ENCODE measurements around the gene FAM163B.
"Not testable (repeated sequence)": the region's sequence is repeated elsewhere in the genome, so short reads cannot be mapped to it uniquely, and the experiment has no call there.

The FAM163B gene

DNA sequence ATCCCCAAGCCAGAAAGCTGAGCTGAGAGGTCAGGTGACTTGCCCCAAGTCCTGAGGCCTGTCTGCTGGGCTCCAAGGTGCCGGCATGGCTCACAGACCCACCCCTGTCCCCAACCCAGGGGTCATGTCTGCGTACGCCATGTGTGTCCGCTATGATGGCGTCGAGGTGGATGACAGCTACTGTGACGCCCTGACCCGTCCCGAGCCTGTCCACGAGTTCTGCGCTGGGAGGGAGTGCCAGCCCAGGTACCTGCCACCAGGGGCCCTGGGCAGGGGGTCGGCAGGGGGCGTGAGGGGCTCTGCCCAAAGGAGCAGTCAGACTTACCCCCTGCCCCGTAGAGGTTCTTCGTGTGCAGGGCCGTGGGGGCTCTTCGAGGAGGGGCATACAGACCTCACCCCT is 42.4 kb downstream of the FAM163B start:
- DNase-seq (ENCODE audit: low read depth): no peak

GRCh38 chr9:133566382-133566781 is 42.8 kb downstream of the FAM163B start:
- no peak for DNase-seq (ENCODE audit: low read depth)

- DNase-seq (ENCODE audit: low read depth): no peak
These were observed 44.6 kb downstream of the FAM163B start for GRCh38 chr9:133564451-133565116.

DNA sequence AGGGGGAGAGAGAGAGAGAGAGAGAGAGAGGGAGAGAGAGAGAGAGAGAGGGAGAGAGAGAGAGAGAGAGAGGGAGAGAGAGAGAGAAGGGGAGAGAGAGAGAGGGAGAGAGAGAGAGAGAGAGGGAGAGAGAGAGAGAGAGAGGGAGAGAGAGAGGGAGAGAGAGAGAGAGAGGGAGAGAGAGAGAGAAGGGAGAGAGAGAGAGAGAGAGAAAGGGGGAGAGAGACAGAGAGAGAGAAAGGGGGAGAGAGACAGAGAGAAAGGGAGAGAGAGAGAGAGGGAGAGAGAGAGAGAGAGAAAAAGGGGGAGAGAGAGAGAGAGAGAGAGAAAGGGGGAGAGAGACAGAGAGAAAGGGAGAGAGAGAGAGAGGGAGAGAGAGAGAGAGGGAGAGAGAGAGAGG is 45.4 kb downstream of the FAM163B start:
- not testable (repeated sequence) for DNase-seq (ENCODE audit: low read depth)

DNA sequence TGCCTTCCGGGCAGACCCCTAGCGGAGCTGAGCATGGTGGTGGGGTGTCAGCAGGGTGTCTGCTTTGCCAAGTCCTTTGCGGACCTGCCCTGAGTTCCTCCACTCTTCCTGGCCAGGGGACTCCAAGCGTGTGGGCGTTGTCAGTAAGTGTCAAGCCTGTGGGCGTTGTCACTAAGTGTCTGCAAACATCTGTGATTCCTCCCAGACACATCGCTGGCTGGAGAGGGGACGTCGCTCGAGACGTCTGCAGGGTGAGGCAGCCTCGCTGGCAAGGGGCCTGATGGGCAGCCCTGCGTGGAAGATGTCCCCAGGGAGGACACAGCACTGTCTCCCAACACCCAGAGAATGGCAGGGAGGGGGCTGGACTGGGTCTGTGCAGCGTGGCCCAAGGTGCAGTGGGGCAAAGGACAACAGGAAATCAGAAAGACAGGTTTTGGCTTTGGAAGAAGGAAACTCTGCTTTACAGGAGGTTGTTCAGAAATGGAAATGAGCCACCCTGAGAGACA is 45.8 kb downstream of the FAM163B start:
- no peak for DNase-seq (ENCODE audit: low read depth)

DNA sequence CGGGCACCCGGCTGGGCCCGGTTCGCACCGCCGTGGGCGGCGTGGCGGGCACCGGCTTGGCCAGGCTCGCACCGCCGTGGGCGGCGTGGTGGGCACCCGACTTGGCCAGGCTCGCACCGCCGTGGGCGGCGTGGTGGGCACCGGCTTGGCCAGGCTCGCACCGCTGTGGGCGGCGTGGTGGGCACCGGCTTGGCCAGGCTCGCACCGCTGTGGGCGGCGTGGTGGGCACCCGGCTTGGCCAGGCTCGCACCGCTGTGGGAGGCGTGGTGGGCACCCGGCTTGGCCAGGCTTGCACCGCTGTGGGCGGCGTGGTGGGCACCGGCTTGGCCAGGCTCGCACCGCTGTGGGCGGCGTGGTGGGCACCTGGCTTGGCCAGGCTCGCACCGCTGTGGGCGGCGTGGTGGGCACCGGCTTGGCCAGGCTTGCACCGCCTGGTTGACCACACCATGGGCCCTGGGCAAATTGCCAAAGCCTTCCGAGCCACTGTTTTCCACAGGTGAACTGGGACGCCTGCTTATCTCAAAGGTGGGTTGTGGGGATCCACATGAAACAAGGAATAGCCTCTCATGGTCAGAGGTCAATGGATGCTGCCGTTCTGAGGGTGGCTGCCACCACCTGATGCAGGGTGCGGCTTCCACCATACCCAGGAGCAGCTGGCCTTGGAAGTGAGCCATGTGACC is 46.4 kb downstream of the FAM163B start:
- DNase-seq (ENCODE audit: low read depth): no peak

DNA sequence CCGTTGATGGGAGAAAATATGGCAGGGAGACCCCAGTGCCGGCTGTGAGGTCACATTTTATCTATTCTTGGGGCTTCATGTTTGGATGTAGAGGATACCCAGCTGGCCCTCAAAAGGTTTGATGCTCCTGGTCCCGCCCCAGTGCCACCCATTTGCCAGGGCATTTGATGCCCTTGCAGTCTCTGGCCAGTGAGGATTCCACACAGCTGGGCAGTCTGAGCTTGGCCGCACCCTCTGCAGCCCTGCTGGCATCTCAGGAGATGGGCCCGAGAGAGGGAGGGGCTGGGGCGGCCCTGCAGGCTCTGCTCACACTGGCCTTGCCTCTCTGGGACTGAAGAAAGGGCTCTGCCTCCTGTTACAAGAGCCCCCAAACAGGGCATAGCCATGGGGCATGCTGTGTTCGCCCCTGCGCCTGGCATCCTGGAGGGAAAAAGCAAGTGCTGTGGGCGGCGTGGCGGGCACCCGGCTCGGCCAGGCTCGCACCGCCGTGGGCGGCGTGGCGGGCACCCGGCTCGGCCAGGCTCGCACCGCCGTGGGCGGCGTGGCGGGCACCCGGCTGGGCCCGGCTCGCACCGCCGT is 47.1 kb downstream of the FAM163B start:
- DNase-seq (ENCODE audit: low read depth): no peak

DNA sequence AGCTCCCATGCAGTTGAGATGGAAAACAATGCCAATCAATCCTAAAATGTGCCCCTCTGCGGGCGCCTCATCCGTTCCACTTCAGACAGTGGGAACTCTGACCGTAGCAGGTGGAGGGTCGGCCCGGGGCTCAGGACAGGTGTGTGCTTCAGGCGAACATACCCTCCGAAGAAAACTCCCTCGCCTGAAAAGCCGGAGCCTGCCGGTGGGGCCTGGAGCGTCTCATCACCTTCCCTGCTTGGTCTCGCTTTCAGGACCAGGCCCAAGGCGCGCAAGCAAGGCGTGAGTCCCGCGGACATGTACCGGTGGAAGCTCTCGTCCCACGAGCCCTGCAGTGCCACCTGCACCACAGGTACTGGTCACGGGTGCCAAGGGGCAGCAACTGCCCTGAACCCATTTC is 48.2 kb downstream of the FAM163B start:
- no peak for DNase-seq (ENCODE audit: low read depth)

DNA sequence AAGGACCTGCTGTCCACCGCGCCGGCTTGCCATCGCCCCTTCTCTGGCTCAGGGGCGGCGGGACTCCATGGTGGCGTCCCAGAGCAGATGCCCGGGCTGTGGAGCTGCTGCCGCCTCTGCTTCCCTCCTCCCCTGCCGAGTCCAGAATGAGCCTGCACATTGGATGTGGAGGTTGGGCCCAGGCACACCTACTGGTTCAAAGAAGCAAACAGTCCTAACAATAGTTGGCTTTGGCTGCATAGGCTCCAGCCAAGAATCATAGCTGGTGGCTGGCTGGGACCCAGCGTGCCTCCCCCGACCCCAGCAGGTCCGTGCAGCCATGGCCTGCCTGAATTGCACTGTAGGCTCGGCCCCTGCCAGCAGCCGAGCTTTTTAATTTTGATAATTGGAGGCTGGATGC is 48.9 kb downstream of the FAM163B start:
- no peak for DNase-seq (ENCODE audit: low read depth)

DNA sequence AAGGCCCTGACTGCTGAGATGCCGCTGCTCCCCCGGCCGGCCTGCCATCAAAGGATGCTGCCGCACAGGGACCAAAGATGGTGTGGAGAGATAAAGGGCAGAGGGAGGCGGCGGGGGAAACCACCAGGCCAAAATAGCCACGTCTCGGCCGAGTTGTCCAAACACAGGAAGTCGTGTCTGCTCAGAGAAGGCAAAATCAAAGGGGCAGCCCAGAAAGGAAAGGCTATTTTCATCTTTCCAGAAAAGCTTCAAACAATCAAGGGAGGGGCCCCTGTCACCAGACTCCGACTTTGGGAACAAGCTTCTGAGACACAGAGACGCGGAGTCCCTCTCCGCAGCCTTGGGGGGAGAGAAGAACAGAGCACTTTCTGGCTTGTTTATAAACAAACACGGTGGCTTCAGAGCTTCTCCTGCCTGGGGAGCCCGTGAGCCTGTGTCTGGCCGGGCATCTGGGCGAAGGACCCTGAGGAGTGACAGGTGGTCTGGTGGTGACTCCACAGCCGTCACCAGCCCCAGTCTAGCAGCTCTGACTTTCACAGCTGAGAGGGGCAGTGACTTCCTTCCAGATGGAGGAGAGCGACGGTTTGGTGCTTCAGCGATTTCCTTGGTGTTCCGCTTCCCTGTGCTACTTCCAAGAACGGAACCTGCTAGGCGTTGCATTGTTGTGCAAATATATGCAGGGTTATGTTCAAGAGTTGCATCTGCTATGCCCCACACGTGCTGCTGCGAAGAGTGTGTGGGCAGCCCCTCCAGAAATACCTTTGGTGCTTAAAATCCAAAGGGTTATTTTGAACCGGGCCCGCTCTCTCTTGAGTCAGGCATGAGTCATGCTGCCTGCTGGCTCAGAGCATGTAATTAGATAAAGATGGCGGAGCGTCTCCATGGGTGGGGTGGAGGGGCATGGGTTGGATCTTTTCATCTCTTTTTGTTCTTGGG is 50.7 kb downstream of the FAM163B start:
- peak; percentile 6 for DNase-seq (ENCODE audit: low read depth)

- no peak for DNase-seq (ENCODE audit: low read depth)
These were observed 51.6 kb downstream of the FAM163B start for GRCh38 chr9:133557581-133557980.

DNA sequence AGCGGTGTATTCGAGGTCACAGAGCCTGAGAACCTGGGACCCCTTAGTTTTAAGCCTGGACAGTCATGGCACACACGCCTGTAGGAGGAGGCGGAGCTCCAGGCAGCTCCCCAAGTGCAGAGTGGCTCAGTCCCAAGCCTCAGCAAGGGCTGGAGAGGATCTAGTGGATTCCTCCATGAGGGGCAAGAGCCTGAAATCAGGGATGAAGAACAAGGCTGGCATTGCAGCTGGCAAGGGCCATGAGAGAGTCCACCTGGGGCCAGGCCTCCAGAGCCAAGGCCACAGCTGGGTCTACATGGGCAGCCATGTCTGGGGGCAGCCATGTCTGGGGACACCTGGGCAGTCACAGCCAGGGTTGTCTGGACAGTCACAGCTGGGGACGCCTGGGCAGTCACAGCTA is 52.8 kb downstream of the FAM163B start:
- no peak for DNase-seq (ENCODE audit: low read depth)

DNA sequence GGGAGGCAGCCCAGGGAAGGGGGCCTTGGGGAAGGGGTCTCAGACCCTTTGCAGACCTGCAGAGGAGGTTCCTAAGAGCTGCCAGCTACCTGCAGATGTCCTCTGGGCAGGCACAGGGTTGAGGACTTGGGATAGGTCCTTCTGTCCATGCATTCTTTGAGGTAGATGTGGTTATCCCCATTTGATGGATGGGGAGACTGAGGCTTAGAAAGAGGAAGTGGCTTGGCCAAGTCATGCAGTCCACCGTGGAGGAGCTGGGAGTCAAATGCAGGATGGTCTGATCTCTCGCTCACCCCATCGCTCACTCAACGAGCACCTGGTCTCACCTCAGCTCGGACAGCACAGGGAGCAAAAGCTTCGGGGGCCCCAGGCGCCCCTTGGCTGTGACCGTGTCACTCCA is 54.5 kb downstream of the FAM163B start:
- DNase-seq (ENCODE audit: low read depth): no peak

GRCh38 chr9:133553973-133554713 is 55.0 kb downstream of the FAM163B start:
- no peak for DNase-seq (ENCODE audit: low read depth)

GRCh38 chr9:133553123-133553522 is 56.1 kb downstream of the FAM163B start:
- DNase-seq (ENCODE audit: low read depth): no peak

DNA sequence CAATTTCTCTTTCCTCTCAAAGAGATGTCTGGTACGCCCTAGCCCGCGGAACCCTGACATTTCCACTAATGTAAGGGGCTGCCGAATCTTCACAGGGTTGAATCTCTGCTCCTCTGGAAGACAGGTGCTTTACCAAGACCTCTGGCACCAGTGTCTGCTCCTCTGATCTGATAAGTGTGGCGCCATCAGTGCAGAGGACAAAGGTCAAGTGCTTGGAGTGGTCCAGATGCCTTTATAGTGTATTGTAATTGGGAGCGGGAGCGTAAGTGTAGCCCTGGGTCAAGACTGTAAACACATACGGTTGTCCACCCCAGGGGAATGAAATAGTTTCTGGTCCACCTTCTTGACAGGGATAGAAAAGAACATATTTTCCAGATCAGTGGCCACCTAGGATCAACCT is 57.0 kb downstream of the FAM163B start:
- DNase-seq (ENCODE audit: low read depth): no peak

DNA sequence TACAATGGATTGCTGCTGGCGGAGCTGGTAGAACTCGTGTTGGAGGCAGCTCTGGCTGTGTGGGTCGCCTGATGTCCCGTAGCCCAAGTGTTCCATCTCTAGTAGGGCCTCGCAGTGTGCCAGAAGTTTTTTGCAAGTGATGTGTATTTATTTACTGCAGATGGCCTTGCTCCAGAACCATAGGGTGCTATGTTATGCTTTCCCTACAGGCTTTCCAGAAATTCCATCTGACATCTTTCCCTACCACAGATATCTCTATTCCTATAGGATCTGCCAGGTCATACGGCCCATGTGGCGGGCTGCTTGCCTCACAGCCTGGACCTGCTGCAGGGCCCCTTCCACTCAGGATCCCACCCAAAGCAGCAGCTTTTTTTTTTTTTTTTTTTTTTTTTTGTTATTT is 57.7 kb downstream of the FAM163B start:
- no peak for DNase-seq (ENCODE audit: low read depth)

GRCh38 chr9:133547116-133547515 is 62.1 kb downstream of the FAM163B start:
- no peak for DNase-seq (ENCODE audit: low read depth)

- DNase-seq (ENCODE audit: low read depth): no peak
These were observed 62.9 kb downstream of the FAM163B start for GRCh38 chr9:133546287-133546680.

DNA sequence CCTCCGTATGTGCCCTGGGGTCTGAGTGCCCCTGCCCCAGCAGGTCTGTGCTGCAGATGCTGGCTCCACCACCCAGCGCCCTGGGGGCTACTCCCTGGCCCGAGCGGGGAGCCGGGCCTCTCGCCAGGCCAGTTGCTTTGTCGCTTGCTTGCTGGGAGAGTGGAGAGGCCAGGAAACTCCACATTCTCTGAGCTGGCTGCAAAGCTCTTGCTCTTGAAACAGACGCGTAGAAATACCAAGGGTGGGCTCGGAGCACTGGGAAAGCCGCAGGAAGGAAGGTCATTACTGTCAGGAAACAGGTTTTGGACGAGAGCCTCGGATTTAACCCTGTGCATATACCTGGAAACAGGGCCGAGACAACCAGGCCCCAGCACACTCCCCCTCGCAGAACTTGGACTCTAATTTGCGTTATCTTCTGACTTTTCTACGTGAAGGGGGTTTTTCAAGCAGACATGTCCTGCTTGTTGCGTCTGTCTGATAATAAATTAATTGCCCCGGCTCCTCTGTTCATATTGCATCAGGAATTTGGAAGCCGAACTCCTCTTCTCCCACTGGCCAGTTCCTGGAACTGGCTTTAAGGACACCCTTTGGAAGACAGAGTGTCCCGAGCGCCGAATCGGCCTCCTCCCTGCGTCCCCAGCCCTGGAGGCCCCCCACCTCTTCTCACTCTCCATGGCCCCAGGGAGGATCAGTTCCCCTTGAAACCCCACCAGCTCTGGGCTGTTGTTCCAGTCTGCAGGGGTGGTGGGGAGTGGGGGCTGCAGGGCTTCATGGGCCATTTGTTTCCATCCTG is 63.5 kb downstream of the FAM163B start:
- no peak for DNase-seq (ENCODE audit: low read depth)

Data from stimulated activated CD8-positive, alpha-beta memory T cell treated with anti-CD3 and anti-CD28 coated beads, Interleukin-12 subunit alpha, Interleukin-12 subunit beta, amount 100 ng/mL, for 4 hours (primary cell).